ENCODE measurements around the gene PHC2. TPM values are rescaled to one million over a fixed set of nuclear protein-coding genes. Genes with fewer than 3 reads are reported as not detected.
A peak's percentile ranks its signal among the peaks of the same experiment; 100 is the strongest.

PHC2 gene
- total RNA-seq, 1 experiment from 2014 or later, result 245 TPM

DNA sequence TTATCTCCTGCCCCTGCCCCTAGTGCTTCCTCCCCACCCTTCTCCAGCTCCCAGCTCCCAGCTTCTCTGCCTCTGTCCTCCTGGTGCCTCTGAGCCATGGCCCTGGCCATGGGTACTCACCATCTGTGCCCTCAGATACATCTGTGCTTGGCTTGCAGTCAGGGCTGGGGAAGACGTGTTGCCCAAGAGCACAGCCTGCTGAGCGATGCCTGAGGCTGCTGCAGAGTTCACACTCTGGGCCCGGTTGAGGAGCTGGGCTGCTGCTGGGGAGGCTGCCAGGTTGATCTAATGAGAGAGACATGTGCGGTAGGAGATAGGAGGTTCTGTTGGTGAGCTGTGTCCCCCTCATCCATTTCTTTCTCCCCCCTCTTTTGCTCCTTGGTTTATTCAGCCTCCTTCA, 60.6 kb downstream of the PHC2 start:
- peak; percentile 55 for DNase-seq (ENCODE audit: low read depth)

DNA sequence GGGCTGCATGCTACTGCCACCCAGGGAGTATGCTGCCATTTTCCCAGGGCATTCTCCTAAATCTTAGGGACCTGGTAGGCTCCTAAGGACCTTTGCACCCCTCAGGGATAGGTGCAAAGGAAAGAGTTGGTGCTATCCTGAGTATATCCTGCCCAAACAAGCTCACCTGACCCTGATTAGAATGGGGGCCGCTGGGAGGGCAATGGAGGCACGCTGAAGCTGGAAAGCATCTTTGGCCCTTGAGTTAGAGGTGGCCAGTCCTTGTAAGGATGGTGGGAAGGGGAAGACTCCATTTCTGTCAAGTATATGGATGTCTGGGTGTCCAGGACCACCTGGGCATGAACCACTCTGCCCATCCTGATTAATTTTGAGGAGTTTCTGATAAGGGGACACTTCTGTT, 61.1 kb downstream of the PHC2 start:
- DNase-seq (ENCODE audit: low read depth), result no peak

DNA sequence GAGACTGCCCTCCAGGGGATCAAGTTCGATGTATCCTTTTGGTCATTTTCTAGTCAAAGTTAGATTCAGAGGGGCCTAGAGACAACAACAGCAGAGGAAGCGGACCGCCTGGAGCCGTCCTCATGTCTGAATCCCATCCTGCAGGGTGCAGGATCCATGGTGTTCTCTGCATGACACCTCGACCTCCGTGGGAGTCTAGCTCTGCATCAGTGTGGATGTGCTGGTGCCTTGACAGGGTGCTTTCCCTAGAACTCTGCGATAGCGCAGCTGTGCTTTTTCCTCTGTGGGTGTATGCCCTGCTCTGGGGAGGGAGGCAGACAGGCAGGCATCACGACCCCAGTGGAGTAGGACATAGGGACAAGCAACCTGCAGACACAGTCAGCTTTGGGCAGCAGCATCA, 61.8 kb downstream of the PHC2 start:
- no peak for DNase-seq (ENCODE audit: low read depth)

DNA sequence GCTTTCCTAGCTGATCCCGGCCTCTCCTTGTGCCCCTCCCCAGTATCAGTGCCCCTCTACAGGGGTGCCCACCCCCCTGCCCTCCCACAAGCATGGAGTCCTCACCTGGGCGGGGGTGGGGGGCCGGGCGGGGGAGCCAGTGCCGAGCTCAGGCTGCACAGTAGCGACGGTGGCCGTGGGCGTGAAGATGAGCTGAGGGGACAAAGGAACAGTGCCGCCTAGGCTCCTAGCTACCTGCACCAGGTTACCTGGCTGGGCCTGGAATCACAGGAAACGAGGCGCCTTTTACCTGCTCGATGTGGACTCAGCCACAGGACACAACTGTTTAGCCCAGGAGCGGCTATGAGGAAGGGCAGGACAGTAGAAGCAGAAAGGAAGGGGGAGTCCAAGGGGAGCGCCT, 62.5 kb downstream of the PHC2 start:
- DNase-seq (ENCODE audit: low read depth), result no peak

DNA sequence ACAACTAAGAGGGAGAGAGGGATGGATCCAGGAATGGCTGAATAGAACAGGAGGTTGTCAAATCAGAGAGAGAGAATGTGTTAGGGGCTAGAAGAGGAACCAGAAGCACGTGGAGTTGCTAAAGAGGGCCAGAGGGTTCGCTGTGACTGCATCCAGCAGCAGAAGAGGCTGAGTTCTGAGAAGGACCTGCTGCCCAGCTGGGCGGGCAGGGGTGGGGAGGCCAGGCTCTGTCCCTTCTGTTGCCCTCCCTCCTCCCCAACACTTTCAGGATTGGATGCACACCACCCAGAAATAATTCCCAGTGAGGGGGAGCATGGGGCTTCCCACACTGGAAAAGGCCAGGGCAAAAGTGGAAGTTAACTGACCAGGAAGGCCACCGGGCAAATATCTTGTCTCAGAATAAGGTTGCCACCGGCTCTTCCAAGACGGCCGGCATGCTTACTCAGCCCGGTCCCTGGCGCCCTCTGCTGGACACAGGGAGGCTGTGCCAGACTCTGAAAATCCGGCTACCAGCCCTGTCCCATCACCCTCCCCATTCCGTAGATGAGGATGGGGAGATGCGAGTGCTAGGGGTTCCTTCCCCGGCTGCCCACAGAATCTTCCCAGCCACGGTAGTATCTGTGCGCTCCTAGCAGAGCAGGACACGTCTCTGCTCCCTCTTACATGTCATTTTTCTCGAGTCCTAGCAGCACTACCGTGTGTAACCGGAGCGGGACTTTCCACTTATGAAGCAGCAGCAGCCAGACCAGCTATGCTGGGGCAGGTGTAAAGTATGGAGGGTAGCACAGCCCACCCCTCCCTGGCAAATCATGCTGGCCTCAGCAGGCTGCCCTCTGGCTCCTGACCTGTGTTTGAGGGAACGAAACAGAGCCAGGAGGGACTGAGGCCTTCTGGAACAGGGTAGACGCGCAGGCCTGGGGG, 63.1 kb downstream of the PHC2 start:
- DNase-seq (ENCODE audit: low read depth), result peak; percentile 74

DNA sequence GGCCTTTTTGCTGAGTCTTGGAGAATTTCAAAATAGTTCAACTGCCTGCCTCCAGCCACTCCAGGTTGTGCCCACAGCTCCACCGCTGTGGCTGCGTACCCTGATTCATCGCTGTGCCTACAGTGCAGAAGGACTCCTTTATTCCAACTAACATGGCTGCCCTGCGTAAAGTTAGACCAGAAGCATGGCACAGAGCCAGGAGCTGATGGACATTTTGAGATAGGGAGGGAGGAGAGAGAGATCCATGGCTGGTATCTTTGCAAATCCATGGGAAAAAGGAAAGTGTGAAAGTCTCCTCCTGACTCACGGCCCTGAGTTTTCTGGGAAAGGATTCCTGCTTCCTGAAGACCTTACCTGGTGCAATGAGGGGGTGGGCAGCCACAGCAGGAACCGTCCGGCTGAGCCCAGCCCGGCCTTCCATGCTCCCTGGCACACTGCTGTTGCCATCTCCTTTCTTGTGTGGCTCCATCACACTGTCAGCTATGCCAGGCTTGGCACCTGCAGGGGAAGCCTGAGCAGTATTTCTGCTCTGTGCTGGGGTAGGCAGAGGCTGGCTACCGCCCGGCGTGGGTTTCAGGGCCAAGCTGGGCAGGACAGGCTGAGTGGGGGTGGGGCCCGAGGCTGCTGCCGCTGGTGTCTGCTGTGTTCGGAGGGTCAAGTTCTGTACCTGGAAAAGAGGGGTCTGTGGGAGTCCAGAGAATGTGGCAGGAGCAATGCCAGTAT, 64.0 kb downstream of the PHC2 start:
- DNase-seq (ENCODE audit: low read depth), result no peak

DNA sequence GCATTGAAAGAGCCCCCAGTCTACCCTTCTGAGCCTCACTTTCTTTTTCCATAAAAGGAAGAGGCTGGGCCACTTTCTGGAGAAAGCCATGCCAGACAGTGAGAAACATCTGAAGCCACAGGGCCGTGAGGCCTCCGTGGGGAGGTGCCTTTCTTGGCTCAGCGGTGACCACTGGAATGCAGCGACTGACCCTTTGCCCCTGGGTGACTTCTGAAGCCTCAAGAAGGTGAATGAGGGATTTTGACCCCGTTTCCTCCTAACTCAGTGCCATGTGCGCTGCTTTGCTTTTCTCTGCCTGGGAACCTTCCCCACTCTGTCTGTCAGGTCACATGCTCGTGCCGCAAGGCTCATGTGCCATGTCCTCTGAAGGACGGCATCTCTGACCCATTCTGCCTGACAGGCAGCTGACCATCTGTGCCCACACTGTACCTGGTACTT, 65.3 kb downstream of the PHC2 start:
- DNase-seq (ENCODE audit: low read depth), result peak; percentile 72

DNA sequence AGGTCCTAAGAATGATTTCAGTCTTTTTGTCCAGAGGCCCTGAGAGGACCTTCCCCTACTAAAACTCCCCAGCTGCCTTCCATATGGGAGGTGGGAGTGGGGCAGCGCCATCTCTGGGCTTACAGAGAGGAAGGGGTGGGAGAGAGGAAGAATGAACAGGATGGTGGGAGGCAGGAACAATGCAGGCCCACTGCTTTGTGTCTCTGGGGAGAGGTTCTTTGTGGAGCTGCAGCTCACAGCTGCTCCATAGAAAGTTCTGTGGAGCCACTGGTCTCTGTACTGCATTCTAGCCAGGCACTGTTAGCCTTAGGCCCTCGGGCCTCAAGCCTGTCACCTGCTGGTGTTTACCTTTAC, 66.4 kb downstream of the PHC2 start:
- no peak for DNase-seq (ENCODE audit: low read depth)

DNA sequence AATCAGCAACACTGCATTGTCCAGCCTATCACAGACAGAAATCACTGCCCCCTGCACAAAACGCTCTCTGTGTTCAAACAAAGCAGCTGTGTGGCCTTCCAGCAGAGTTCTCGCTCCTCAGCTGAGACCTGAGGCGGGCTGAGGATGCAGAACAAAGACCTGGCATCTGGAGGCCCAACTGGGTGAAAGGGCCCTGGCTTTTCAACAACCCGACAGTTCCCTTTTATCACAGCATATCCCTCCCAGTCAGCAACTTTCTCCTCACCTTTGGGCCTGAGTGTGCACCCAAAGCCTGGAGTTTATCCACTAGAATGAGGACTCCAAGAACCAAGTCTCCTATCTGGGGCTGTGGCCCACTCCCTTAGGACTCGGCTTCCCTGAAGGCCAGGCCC, 67.4 kb downstream of the PHC2 start:
- no peak for DNase-seq (ENCODE audit: low read depth)

DNA sequence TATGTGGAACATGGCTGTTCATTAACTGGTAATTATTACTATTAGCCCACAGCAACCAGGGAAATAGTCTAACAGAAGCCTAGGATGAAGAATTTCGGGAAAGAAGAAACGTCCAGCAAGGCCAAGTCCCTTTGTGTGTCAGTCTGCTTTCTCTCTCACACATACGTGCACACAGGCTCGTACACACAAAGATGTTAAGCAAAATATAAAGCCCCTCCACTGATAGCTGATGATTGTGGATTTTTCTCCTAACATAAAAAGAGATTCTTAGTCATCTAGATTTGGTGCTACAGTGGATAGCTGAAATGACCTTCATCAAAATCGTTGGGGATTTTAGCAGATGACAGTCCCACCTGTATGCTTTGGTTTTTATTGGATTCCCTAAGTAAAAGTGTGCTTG, 67.9 kb downstream of the PHC2 start:
- no peak for DNase-seq (ENCODE audit: low read depth)

DNA sequence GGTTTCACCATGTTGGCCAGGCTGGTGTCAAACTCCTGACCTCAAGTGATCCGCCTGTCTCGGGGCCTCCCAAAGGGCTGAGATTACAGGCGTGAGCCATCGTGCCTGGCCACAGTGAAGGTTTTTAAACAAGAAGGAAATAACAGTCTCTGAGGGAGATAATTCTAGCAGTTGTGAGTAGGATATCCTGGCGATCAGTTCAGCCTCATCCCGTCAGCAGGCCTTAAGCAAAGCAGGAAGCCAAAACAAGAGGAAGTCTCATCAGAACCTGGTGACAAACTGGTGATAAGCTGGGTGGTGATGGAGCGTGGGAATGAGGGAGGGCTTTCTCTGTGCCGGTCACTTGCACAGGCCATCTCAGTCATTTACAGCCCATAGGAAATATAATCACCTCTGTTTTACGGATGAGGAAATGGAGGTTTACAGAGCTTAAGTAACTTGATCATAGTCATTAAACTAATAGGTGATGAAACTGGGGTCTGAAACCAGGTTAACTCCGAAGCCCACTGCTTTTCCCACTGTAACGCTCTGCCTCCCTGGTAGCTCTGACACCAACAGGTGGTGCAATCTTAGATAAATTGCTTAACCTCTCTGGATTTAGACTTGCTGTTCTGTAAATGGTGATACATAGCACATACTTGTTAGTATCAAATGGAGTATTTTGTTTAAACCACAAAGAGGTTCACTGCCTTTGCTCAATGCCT, 69.2 kb downstream of the PHC2 start:
- no peak for DNase-seq (ENCODE audit: low read depth)

DNA sequence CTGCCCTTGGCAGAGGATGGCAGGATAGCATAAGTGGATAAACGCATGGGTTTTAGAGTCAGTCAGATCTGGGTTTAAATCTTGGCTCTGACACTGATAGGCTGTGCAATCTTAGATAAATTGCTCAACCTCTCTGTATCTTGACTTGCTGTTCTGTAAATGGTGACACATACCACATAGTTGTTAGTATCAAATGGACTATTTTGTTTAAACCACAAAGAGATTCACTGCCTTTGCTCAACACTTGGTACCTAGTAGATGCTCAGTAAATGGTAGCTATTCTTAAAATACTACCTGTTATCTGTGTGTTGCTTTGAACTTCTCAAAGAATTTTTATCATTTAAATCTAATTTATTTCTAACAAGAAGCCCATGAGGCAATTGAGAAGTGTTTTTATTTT, 70.5 kb downstream of the PHC2 start:
- DNase-seq (ENCODE audit: low read depth), result no peak

DNA sequence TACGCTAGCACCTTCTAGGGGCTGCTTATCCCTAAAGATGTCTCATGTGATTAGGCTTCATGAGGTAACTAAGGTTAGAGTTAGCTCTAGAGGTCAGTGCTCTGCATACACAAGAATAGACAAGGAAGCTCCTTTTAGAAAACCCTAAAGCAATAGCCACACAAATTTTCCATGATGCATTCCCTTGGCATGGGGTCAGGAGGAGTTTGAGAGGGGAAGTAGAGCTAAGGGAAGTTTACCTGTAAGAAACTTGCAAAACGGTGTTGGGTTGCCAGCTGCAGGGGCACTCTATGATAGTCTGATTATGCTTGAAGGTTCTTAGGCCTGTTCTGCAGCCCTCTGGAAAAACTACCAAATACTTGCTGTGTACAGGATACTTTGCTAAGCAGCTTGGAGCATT, 71.0 kb downstream of the PHC2 start:
- DNase-seq (ENCODE audit: low read depth), result no peak

DNA sequence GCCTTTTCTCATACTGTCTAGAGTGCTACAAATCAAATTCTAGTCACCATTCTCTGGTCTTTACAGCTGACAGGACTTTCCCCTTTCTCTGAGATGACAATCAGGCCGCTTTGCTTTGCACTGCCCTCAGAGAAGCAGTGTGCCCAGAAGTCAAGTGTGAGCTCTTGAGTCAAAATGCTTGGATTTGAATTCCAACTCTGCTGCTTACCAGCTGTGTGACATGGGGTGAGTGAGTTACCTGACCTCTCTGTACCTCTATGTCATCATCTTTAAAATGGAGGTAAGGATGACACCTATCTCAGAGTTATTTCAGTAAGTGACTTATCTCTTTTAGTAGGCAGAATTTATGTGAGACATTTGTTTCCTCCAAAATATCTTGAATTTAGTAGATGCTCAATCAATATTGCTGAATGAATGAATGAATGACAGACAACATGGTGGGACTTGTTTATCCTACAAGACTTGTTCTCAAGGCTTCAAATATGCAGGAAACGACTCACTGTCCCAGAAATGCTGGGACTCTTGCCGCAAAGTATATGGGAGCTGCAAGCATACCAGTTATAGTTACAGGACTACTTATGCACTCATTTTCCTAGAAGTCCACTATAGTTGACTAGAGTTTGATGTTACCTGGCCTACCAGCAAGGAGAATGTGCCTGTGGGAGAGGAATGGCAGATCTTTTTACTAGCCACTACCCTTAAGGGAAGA, 71.9 kb downstream of the PHC2 start:
- DNase-seq (ENCODE audit: low read depth), result no peak

DNA sequence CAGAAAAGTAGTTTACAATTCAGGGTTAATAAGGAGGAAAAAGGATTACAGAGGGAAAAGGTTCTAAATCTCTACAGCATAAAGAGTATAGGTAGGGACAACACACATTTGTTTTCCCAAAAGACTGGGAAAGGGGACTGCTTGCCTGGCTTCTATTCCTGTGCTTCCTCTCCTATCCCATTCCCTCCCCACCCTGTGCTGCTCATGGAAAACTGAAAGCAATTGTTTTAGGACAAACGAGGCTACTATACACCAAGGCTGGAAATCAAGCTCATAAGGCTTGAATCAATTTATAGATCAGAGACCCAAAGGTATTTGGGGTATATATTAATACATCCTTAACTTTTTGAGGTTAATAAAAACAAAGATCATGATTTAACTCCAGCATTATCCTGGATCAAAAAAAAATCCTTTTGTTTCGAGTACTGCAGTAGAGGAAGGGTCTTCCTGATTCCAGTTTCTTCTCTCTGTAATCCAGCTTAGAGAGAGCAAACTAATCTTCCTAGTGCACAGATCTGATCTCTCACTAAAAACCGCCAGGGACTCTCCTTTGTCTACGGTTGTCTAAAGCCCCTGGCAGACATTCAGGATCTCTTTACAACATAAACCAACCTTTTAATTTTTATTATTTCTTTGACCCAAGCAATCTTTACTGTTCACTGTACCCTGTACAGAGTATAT, 72.6 kb downstream of the PHC2 start:
- no peak for DNase-seq (ENCODE audit: low read depth)

DNA sequence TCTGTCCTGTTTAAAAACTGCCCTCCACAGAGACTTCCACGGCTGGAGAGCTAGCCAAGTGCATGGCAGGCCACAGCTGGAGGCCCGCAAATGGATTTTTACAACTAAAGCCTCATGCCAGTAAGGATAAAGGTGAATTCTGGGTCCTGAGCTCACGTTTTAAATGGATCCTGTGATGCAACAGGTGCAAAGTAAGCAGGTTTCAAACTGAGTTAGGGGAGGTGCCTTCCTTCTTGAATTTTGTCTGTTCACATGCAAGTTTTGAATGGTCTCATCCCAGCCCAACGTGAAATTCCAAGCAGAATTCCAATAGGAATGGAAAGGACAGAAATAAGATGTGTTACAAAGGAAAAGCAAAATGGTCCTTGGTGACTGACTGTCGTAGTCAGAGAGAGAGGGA, 73.8 kb downstream of the PHC2 start:
- no peak for DNase-seq (ENCODE audit: low read depth)

DNA sequence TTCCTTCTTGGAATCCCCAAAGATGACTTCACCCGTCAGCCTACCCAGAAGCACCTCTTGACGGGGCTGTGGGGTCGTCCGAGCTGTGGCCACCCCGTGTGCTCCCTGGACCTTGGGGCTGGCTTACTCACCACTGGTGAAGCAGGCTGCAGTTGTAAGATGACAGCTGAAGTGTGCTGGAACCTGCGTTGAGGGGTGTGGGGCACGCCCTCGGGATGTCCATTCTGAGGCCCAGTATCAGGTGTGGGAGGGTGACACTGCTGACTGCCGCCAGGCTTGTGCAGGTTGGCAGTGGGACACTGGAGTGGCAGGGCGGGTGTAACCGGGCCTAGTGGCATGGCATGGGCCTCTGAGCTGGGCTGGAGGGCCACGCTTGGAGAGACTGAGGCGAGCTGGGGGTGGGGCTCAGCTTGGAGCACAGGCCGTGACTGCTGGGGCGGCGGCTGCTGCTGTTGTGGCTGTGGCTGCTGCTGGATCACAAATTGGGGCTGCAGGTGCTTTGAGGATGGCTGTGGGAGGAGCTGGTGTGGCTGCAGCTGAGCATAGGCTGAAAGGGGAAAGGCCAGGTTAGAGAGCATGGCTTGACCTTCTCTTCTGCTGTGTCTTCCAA, 76.1 kb downstream of the PHC2 start:
- DNase-seq (ENCODE audit: low read depth), result no peak

DNA sequence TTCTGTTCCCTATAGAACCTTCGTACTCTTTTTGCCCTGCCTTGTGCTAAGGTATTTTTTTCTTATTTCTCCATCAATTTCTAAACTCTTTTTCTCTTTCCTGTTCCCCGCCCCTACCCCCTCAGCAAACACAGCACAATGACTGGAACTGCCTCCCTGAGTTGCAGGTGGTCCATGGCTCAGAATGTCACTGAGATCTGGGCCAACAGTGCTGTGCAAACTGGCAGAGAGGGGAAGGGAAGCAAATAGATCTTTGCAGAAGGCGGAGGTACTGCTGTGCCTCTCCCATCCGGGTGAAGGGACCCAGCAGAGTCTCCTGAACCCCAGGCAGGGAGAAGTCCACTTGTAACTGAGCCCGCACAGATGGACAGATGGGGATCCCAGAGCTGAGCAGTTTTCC, 77.4 kb downstream of the PHC2 start:
- DNase-seq (ENCODE audit: low read depth), result no peak

DNA sequence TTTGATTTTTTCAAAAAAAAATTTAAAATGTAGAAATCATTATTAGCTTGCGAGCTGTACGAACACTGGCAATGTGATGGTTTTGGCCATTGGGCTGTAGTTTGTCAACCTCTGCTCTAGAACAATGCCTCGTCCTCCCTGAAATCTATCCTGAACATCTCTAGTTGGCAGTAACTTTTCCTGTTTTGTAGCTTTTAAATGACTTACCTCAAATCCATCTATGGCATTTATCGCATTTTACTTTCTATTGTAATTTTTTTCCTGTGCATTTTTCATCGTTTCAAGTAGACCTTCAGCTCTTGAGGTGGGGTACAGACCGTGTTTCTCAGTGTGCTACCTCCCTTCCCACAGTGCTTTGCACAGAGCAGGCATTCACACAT, 79.6 kb downstream of the PHC2 start:
- DNase-seq (ENCODE audit: low read depth), result no peak

DNA sequence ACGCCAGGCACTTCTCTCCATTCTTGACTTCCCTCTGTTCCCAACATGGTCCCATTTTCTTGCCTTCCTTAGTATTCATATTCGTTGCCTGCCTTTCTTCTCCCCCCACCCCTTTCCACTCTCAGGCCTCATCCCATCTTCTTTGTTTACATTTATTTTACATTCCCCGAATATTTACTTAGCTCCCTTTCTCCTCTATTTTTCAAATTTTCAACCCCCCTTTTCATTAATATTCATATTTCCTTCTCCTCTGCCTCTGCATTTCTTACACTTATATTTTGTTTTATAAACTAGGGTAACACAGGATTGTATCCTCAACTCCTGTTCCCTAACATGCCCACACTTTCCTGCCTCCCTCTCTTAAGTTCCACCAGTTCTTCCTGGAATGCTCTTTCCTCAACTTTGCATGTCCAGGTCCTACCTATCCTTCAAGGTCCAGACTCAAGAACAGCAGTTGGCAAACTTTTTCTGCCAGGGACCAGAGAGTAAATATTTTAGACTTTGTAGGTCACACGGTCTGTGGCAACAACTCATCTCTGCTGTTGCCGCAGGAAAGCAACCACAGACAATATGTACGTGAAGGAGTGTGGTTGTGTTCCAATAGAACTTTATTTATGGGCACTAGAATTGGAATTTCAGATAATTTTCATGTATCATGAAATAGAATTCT, 80.1 kb downstream of the PHC2 start:
- DNase-seq (ENCODE audit: low read depth), result no peak

Data from LHCN-M2 (cell line).